ENCODE measurements around the gene CALHM3. TPM values are rescaled to one million over a fixed set of nuclear protein-coding genes. Genes with fewer than 3 reads are reported as not detected.
A peak's percentile ranks its signal among the peaks of the same experiment; 100 is the strongest.

CALHM3 gene
- total RNA-seq, 1 donor from 2014 or later, result not detected

- peak; percentile 72 for DNase-seq (ENCODE audit: low read depth)
Observed at GRCh38 chr10:103451091-103451813, 27.8 kb downstream of the CALHM3 start.

DNA sequence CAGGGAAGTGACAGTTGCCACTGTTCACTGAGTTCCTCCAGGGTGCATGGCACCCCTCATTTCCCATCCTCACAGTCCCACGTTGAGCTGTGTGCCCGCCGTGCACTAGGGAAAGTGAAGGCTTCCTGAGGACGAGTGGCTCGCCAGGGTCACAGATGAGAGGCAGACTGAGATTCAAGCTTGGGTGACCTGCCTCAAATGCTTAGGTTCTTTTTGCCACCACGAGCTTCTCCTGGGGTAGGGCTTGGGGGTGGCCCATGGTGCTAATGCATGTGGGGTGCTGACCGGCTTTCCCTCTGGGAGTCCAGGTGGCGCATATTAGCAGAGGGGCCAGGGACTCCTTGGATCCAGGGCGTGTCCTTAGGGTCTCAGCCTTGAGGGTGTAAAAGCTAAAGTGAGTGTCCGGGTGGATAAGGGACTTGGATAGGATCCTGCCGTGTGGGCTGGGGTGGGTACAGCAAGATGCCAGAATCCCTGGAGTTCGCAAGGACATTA lies 28.8 kb downstream of the CALHM3 start:
- DNase-seq (ENCODE audit: low read depth), result no peak

- no peak for DNase-seq (ENCODE audit: low read depth)
Observed at GRCh38 chr10:103449208-103450144, 29.6 kb downstream of the CALHM3 start.

DNA sequence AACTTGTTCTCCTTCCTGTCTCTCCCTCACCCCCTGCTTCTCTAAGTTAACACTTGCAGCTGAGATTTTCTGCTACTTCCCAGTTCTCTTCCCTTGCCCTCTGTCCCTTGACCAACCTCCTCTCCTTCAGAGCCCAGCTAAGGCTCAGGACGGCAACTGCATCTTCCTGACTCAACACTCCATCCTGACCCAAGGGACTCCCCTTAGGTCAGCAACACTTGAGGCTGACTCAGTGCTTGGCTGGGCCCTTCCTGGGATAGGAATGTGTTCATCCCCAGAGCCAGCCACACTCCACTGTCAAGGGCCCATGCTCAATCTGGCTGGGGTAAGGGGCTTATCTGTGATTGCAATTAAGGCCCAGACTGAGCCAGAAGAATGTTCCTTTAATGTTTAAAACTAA lies 30.3 kb downstream of the CALHM3 start:
- peak; percentile 90 for DNase-seq (ENCODE audit: low read depth)

- DNase-seq (ENCODE audit: low read depth), result no peak
Observed at GRCh38 chr10:103447187-103447586, 31.9 kb downstream of the CALHM3 start.

- peak; percentile 60 for DNase-seq (ENCODE audit: low read depth)
Observed at GRCh38 chr10:103445767-103446567, 33.1 kb downstream of the CALHM3 start.

GRCh38 chr10:103445366-103445765 lies 33.7 kb downstream of the CALHM3 start:
- no peak for DNase-seq (ENCODE audit: low read depth)

GRCh38 chr10:103444478-103444877 lies 34.6 kb downstream of the CALHM3 start:
- no peak for DNase-seq (ENCODE audit: low read depth)

- no peak for DNase-seq (ENCODE audit: low read depth)
Observed at GRCh38 chr10:103443475-103444185, 35.4 kb downstream of the CALHM3 start.

DNA sequence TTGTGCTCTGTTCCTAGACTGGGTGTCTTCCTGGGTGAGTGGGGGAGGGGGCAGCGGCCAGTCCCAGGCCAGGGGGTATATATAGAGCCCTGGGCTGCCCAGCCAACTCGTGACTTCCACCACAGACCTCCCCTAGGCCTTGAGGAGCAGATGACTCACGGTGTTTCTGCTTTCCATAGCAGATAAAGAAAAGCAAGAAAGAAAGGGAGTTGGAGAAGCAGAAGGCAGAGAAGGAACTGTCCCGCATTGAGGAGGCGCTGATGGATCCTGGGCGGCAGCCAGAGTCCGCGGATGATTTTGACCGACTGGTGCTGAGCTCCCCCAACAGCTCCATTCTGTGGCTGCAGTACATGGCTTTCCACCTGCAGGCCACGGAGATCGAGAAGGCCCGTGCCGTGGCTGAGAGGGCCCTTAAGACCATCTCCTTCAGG lies 37.0 kb downstream of the CALHM3 start:
- peak; percentile 86 for DNase-seq (ENCODE audit: low read depth)

GRCh38 chr10:103441611-103442010 lies 37.4 kb downstream of the CALHM3 start:
- no peak for DNase-seq (ENCODE audit: low read depth)

GRCh38 chr10:103441206-103441605 lies 37.8 kb downstream of the CALHM3 start:
- no peak for DNase-seq (ENCODE audit: low read depth)

GRCh38 chr10:103440416-103440815 lies 38.6 kb downstream of the CALHM3 start:
- no peak for DNase-seq (ENCODE audit: low read depth)

DNA sequence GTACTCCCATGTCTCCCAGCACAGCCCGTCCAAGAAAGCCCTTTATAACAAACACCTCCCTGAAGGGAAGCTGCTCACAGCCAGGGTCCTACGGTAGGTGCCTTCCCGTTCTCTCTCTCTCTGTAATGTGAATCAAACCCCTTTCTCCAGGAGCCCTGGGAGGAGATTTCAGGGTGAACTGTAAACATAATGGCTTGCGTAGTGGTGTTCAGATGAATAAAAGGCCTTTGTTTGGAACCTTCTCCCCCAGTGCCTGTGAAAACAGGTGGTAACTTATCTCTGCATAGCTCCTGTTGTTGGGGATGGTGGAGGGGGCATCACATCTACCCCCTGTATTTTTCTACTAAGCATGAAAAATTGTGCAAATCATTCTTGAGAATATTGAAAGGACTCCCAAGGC lies 39.3 kb downstream of the CALHM3 start:
- no peak for DNase-seq (ENCODE audit: low read depth)

DNA sequence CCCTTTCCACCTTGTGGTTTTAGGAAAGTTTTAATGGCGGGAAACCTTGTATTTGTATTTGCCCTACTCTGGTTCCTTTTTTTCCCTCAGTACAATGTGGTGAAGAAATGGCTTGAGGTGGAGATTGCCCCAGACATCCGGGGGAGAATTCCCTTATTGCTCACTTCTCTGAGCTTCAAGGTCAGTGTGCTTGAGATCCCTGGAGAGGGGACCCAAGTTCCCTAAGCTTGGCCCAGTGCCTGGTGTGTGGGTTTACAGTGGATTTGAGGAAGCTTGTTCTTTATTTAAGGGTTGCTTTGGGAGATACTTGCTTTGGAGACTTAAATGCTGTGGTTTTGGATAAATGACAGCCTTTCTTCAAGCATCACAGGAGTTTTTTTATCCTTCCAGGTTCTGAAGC lies 45.2 kb downstream of the CALHM3 start:
- DNase-seq (ENCODE audit: low read depth), result no peak

DNA sequence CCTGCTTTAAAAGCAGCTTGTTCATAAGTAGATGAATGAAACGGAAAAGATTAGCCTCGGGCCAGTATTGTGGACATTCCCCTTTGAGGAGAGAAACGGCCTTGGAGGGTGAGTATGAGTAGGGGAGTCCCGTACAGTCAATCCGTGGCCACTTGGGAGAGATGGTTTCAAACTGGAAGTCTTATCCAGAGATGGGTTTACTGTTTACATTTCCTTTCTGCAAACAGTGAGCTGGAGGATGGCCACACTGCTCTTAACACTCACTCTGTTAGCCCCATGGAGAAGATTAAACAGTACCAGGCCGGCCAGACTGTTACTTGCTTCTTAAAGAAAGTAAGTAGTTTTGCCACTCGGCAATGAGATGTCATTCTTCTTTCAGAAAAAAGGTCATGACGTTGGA lies 47.1 kb downstream of the CALHM3 start:
- DNase-seq (ENCODE audit: low read depth), result no peak

GRCh38 chr10:103429647-103430046 lies 49.4 kb downstream of the CALHM3 start:
- no peak for DNase-seq (ENCODE audit: low read depth)

- DNase-seq (ENCODE audit: low read depth), result no peak
Observed at GRCh38 chr10:103428989-103429643, 49.9 kb downstream of the CALHM3 start.

- DNase-seq (ENCODE audit: low read depth), result peak; percentile 38
Observed at GRCh38 chr10:103427866-103428265, 51.2 kb downstream of the CALHM3 start.

DNA sequence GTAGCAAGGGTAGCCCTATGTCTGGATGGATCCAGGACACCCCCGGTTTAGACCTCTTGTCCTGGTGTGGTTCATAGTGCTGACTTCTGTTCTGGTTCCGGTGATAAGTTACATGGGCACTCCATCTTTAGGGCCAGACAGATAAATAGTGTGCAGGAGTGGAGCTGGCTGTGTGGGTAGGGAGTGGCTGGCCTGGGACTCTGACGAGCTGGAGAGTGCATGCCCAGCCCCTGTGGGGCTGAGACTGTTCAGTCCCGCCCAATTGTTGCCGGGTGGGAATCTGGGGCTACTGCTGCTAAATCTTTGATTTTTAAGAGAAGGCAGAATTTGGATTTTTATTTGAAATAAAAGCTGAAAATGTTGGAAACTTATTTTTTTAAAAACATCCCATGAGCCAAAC lies 55.3 kb downstream of the CALHM3 start:
- no peak for DNase-seq (ENCODE audit: low read depth)

Data from myocyte (in vitro differentiated cells).